Myocyte (in vitro differentiated cells): ENCODE data around the gene PTPN18. TPM values are rescaled to one million over a fixed set of nuclear protein-coding genes. Genes with fewer than 3 reads are reported as not detected.
"Not testable (repeated sequence)": the region's sequence is repeated elsewhere in the genome, so short reads cannot be mapped to it uniquely, and the experiment has no call there.

Experiments
- DNase-seq: peaks from one replicate; pipeline ENCODE4 v3.0.0-alpha.2; 2012; ENCODE audit warnings: low read depth
- polyA plus RNA-seq: library from polyadenylated mRNA; unstranded; fragments of >200 nt; gene quantifications from one replicate; pipeline ENCODE4 v1.2.1, GENCODE V29; 2012; ENCODE audit warnings: missing spikeins
- total RNA-seq: library from RNA; depleted of rRNA; stranded (reverse); fragments of >200 nt; gene quantifications from 2 replicates; pipeline ENCODE4 v1.2.3, GENCODE V29; 2014

The PTPN18 gene
- 10.5 and 11.3 TPM in 2 replicates for total RNA-seq
- 19.4 TPM for polyA plus RNA-seq

DNA sequence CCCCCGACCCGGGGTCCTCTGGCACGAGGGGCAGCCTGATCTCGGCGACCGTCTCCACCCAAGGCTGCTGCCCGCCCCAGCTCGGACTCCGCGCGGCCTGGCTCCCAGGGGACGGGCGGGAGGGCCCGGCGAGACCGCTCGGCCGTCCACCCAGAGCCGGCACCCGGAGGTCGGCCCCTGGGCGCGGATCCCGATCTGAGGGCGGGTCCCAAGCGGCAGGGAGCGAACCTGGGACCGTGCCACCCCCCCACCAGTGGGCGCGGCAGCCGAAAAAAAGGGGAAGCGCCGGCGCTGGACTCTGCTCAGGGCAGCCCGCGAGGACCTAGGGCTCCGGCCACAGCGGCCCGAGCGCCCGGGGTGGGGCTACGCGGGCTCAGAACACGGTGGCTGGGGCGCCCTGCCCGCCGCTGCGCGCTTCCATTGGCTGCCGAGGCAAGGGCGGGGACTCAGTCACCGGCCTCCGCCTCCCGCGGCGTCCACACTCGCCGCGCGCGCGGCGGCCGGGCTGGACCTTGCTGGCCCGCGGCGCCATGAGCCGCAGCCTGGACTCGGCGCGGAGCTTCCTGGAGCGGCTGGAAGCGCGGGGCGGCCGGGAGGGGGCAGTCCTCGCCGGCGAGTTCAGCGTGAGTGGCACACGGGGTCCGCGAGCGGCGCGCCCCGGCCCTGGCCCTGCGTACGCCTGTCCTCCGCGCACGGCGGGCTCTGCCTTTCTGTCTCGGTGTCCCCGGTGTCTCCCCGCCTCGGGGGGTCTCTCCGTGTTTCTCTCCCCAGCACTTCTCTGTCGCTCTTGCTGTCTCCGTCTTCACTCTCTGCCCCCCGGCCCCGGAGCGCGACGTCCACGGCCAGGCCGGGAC, at the start of gene PTPN18:
Gene PTPN18, plus strand, starts transcription at position 479 of the 854 bp plus-strand sequence. Its CDS starts 52 bp downstream, at position 531.
- DNase-seq: peak; percentile 92

DNA sequence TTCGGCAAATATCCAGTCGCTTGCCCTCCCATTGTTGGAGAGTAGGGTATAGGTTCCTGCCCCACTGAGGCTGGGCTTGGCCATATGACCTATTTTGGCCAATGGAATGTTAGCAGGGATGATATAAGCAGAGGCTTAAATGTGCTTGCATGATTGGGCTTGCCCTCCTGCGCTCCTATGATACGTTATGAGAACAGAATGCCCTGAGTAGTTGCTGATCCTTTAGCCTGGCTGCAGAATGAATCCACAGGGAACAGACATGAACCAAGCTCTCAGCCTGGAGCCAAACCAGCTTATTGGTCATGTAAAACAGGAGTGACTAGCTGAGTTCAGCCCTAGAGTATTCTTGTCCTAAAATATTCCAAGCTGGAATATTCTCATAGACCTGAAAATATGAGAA, 48.0 kb upstream of the PTPN18 start:
- DNase-seq: no peak

DNA sequence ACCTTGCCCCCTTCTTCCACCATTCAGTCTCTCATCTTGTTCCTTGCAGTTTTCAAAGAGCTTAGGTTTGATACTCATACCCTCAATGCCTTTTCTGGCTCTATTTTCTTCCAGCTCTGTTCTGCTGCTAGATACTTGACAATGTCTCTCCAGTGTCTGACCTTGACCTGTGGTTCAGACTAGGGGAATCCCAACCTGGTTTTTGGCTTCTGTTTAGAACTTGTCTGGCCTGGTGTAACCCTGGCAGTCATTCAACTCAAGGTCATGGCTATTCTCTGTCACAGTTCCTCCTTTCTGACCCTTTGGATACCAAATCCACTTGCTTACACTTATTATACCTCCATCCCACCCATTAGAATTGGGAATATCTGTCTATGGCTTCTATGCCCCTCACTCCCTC, 45.0 kb upstream of the PTPN18 start:
- no peak for DNase-seq

GRCh38 chr2:130313812-130314334, 42.0 kb upstream of the PTPN18 start:
- no peak for DNase-seq

GRCh38 chr2:130314377-130314776, 41.5 kb upstream of the PTPN18 start:
- no peak for DNase-seq

DNA sequence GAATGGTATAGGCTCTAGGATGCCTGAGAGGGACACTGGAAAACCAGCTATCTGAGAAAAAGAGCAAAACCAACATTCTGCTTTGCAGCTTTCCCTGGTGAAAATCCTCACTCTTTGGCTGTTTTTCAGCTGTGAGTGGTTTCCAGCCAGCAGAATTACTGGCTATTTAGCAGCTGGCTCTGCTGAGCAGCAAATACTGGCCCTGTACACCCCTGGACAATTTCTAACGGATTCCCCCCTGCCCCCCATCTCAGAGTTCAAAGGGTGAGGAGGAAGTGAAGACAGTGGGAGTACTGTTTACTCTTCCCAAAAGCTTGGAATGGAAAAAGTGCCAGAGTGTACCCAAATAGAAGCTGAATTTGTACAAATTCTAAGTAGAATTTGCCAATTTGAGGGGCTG, 39.3 kb upstream of the PTPN18 start:
- no peak for DNase-seq

DNA sequence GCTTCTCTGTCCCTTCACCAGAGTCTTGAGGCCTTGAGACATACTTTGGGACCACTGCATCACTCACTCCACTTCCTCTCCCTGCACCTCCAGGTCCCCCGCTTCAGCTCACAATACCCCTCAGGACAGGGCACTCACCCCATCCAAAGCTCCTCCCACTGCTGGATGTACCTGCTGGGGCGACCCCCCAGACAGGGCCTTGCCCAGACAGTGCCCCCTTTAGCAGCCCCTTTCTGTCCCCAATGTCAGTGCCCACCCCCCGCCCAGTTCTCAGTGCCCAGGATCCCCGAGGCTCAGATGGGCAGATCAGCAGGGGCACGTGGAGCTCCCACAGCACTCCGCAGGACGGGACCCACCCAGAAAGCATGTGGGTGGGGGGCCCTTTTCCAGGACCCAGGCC, 37.0 kb upstream of the PTPN18 start:
- no peak for DNase-seq

DNA sequence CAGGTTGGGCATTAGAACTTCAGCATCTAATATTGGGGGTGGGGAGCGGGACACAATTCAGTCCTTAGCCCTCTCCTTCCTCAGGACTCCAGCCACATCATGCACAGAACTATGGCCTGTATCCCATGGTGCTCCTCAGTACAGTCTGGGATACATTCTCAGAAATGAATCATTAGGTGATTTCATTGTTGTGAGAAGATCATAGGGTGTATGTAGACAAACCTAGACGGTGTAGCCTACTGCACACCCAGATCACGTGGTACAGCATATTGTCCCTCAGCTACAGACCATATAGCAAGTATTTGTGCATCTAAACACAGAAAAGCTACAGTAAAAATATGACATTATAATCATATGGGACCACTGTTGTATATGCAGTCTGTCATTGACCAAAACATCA, 36.3 kb upstream of the PTPN18 start:
- no peak for DNase-seq

DNA sequence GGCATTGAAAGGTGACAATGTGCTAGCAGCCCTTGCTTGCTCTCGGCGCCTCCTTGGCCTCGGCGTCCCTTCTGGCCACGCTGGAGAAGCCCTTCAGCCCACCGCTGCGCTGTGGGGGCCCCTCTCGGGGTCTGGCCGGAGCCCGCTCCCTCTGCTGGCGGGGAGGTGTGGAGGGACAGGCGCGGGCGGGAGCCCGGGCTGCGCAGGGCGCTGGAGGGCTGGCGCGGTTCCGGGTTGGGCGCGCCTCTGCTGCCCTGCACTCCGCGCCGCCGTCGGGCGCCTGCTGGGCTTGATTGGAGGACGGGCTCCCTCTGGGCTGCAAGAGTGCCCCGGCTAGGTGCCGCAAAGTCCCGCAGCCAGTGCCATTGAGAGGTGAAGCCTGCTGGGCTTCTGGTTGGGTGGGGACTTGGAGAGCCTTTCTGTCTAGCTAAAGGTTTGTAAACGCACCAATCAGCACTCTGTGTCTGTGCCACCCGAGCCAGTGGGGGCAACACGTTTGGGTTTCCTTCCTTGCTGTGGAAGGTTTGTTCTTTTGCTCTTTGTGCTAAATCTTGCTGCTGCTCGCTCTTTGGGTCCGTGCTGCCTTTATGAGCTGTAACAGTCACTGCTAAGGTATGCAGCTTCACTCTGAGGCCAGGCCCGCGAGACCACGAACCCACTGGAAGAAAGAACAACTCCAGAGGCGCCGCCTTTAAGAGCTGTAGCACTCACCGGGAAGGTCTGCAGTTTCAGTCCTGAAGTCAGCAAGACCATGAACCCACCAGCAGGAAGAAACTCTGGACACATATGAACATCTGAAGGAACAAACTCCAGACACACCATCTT, 27.9 kb upstream of the PTPN18 start:
- peak; percentile 73 for DNase-seq

- DNase-seq: no peak
Observed at GRCh38 chr2:130328710-130329109, 27.1 kb upstream of the PTPN18 start.

- peak; percentile 79 for DNase-seq
Observed at GRCh38 chr2:130332271-130333073, 23.4 kb upstream of the PTPN18 start.

DNA sequence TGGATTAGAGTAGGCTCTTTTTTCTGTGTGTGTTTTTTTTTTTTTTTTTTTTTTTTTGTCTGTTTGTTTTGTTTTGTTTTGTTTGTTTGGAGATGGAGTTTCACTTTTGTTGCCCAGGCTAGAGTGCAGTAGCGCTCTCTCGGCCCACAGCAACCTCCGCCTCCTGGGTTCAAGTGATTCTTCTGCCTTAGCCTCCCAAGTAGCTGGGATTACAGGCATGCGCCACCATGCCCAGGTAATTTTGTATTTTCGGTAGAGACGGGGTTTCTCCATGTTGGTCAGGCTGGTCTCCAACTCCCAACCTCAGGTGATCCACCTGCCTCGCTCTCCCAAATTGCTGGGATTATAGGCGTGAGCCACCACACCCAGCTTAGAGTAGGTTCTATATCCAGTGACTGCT, 22.6 kb upstream of the PTPN18 start:
- DNase-seq: not testable (repeated sequence)

DNA sequence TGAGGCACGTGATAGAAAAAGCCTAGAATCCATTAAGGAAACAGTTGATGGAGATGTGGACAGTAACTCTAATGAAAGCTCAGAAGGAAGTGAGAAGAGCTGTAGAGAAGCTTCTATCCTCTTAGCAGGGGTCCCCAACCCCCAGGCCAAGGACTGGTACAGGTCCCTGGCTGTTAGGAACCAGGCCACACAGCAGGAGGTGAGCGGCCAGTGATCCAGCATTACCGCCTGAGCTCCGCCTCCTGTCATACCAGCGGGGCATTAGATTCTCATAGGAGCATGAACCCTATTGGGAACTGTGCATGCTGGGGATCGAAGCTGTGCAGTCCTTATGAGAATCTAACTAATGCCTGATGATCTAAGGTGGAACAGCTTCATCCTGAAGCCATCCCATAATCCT, 21.8 kb upstream of the PTPN18 start:
- DNase-seq: no peak

DNA sequence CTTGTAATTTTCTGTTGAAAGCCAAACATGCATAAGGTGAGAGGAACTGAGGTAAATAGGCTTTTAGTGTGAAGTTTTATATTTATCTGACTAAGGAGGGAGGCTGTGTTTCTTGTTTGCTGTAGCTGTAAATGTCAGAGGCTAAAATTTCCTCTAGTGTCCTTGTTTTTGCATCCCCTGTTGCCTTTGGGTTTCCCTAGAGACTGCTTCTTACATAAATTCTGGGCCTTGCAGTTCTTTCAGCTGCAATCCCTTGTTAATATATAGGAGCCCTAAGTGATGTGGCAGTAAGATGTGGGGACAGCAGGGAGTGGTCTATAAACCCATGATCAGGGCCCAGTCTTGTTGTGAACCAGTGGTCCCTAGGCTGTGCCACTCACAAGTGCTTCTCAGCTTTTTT, 20.6 kb upstream of the PTPN18 start:
- DNase-seq: no peak

DNA sequence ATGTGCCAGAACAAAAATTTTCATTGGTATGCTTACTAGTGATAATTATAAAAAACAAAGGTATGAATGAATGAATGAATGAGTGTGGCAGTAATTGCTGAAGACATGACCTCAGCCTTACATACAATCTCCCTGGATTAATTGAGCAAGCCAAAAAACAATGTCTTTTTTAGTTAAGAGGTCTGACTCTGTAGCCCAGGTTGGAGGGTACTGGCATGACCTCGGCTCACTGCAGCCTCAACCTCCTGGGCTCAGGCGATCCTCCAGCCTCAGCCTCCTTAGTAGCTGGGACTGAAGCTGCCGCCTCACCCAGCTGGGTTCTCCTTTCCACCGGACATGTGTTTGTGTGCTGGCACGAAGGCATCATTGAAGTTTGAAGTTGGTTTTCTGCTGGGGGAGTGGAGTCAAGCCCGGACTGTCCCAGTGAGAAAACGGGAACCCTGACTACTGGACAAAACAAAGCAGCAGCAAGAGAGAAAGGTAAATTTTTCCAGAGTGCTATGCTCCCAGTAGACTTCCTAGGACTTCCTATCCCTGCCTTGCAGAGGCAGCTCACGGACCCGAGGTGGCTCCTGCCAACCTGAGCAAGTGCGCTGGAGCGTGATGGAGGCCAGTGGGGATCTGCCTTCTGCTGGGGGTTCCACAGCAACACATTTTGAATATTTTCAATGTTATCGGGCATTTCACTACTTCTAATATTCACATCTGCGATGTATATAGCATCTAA, 19.5 kb upstream of the PTPN18 start:
- DNase-seq: no peak

- no peak for DNase-seq
Observed at GRCh38 chr2:130336877-130337734, 18.8 kb upstream of the PTPN18 start.

DNA sequence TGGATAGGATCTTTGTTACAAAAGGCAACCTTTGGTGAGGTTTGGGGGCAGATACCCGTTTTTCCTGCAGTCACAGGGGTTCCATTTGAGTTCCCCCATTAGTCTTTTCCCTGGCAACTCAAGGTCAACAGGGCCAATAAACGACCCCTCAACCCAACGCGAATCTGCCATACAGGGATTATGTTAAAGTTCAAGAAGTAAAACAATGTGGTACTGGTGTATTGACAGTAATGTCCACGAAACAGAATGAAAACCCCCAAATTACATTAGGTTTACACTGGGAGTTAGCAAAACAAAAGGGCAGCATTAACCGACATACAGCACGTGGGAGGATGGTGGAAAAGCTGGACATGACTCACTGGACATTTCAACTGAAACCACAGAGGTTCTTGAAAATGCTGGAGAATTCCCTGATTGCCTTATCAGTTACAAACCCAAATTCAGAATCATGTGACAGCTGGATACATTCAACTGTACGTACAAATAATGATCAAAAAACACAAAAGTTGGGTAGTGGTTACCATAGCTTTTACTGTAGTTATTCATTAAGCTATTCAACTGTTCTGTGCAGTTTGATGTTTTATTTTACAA, 18.0 kb upstream of the PTPN18 start:
- peak; percentile 48 for DNase-seq

GRCh38 chr2:130338793-130339345, 17.0 kb upstream of the PTPN18 start:
- peak; percentile 78 for DNase-seq
